ACC112 (cell line): ENCODE results near the gene MDFIC.

ENCODE experiments used
- H2AFZ ChIP-seq: fragments of 200-600 bp; sonication (generic); one replicate; pipeline ENCODE4 v1.6.0; 2017; ENCODE audit warnings: antibody characterized with exemption, low read length; ENCODE audit not compliant: unreplicated experiment
- H3K27ac ChIP-seq: fragments of 200-600 bp; sonication (generic); 2 replicates; pipeline ENCODE4 v1.5.1; 2014; ENCODE audit warnings: low read depth, mild to moderate bottlenecking, antibody characterized with exemption, low read length, moderate library complexity
- H3K27me3 ChIP-seq: fragments of 200-600 bp; sonication (generic); 2 replicates; pipeline ENCODE4 v1.6.1; 2014; ENCODE audit warnings: mild to moderate bottlenecking, antibody characterized with exemption, low read length, moderate library complexity, mixed read lengths; ENCODE audit not compliant: insufficient read depth
- H3K36me3 ChIP-seq: fragments of 200-600 bp; sonication (generic); 2 replicates; pipeline ENCODE4 v1.6.1; 2016; ENCODE audit warnings: mild to moderate bottlenecking, antibody characterized with exemption, low read length, moderate library complexity, mixed read lengths; ENCODE audit not compliant: insufficient read depth
- H3K4me1 ChIP-seq: fragments of 200-600 bp; sonication (generic); one replicate; pipeline ENCODE4 v1.6.1; 2016; ENCODE audit warnings: low read length, mixed read lengths; ENCODE audit not compliant: insufficient read depth, unreplicated experiment, control insufficient read depth
- H3K4me3 ChIP-seq: fragments of 200-600 bp; sonication (generic); 2 replicates; pipeline ENCODE4 v1.5.1; 2014; ENCODE audit warnings: mild to moderate bottlenecking, low read depth, low read length
- H3K79me2 ChIP-seq: fragments of 200-600 bp; sonication (generic); one replicate; pipeline ENCODE4 v1.6.0; 2016; ENCODE audit warnings: low read length; ENCODE audit not compliant: control insufficient read depth, unreplicated experiment, insufficient read depth

Gene MDFIC

GRCh38 chr7:114937446-114937845, 15.6 kb downstream of the MDFIC start:
- Histone ChIP-seq H3K36me3 (no peaks in the 10 kb centered on the region), H3K27ac (no peak overlapping the region), H3K79me2 (peaks cover 68% of the 10 kb centered on the region), H3K4me1 (peaks cover 46% of the 10 kb centered on the region), H3K4me3 (no peak overlapping the region), H3K27me3 (no peaks in the 10 kb centered on the region), H2AFZ (no peak overlapping the region)

GRCh38 chr7:114938785-114939184, 16.9 kb downstream of the MDFIC start:
- Histone ChIP-seq H3K27me3 (no peaks in the 10 kb centered on the region), H3K4me3 (no peak overlapping the region), H3K4me1 (peaks cover 39% of the 10 kb centered on the region), H3K27ac (peak overlapping the region; percentile 35), H2AFZ (no peak overlapping the region), H3K36me3 (no peaks in the 10 kb centered on the region), H3K79me2 (peaks cover 59% of the 10 kb centered on the region)

- Histone ChIP-seq H3K27me3 (no peaks in the 10 kb centered on the region), H3K4me3 (no peak overlapping the region), H3K36me3 (no peaks in the 10 kb centered on the region), H3K79me2 (peaks cover 51% of the 10 kb centered on the region), H2AFZ (no peak overlapping the region), H3K4me1 (peaks cover 39% of the 10 kb centered on the region), H3K27ac (peak overlapping the region; percentile 35)
Measured at GRCh38 chr7:114939484-114940097, 17.7 kb downstream of the MDFIC start.

- Histone ChIP-seq H3K27me3 (no peaks in the 10 kb centered on the region), H3K4me3 (no peak overlapping the region), H3K27ac (no peak overlapping the region), H3K4me1 (peaks cover 36% of the 10 kb centered on the region), H3K79me2 (peaks cover 46% of the 10 kb centered on the region), H2AFZ (no peak overlapping the region), H3K36me3 (no peaks in the 10 kb centered on the region)
Measured at GRCh38 chr7:114940220-114940619, 18.3 kb downstream of the MDFIC start.

- H3K4me3 ChIP-seq = no peak overlapping the region
- H3K36me3 ChIP-seq = no peaks in the 10 kb centered on the region
- H3K4me1 ChIP-seq = peaks cover 38% of the 10 kb centered on the region
- H3K79me2 ChIP-seq = peaks cover 33% of the 10 kb centered on the region
- no peak overlapping the region for H2AFZ ChIP-seq
- H3K27me3 ChIP-seq = no peaks in the 10 kb centered on the region
- H3K27ac ChIP-seq = no peak overlapping the region
Measured at GRCh38 chr7:114941692-114942091, 19.8 kb downstream of the MDFIC start.

GRCh38 chr7:114942446-114943175, 20.7 kb downstream of the MDFIC start:
- H3K79me2 ChIP-seq = peaks cover 26% of the 10 kb centered on the region
- no peaks in the 10 kb centered on the region for H3K27me3 ChIP-seq
- no peak overlapping the region for H3K27ac ChIP-seq
- no peak overlapping the region for H2AFZ ChIP-seq
- H3K4me3 ChIP-seq = no peak overlapping the region
- H3K36me3 ChIP-seq = no peaks in the 10 kb centered on the region
- peaks cover 38% of the 10 kb centered on the region for H3K4me1 ChIP-seq

- Histone ChIP-seq H3K4me1 (peaks cover 35% of the 10 kb centered on the region), H3K36me3 (no peaks in the 10 kb centered on the region), H2AFZ (no peak overlapping the region), H3K27ac (peak overlapping the region; percentile 88), H3K4me3 (no peak overlapping the region), H3K79me2 (peaks cover 30% of the 10 kb centered on the region), H3K27me3 (no peaks in the 10 kb centered on the region)
Measured at GRCh38 chr7:114943530-114943929, 21.6 kb downstream of the MDFIC start.

GRCh38 chr7:114943953-114944744, 22.3 kb downstream of the MDFIC start:
- Histone ChIP-seq H3K27me3 (no peaks in the 10 kb centered on the region), H3K36me3 (no peaks in the 10 kb centered on the region), H3K27ac (peak overlapping the region; percentile 88), H2AFZ (peak overlapping the region; percentile 18), H3K4me1 (peaks cover 29% of the 10 kb centered on the region), H3K79me2 (peaks cover 30% of the 10 kb centered on the region), H3K4me3 (peak overlapping the region; percentile 59)

GRCh38 chr7:114944745-114945625, 23.1 kb downstream of the MDFIC start:
- Histone ChIP-seq H2AFZ (peak overlapping the region; percentile 18), H3K27ac (peak overlapping the region; percentile 88), H3K36me3 (no peaks in the 10 kb centered on the region), H3K27me3 (no peaks in the 10 kb centered on the region), H3K4me3 (peak overlapping the region; percentile 59), H3K79me2 (peaks cover 24% of the 10 kb centered on the region), H3K4me1 (peaks cover 21% of the 10 kb centered on the region)

- no peak overlapping the region for H3K27ac ChIP-seq
- no peaks in the 10 kb centered on the region for H3K36me3 ChIP-seq
- H3K79me2 ChIP-seq = peaks cover 7% of the 10 kb centered on the region
- no peak overlapping the region for H3K4me3 ChIP-seq
- H3K27me3 ChIP-seq = no peaks in the 10 kb centered on the region
- peaks cover 8% of the 10 kb centered on the region for H3K4me1 ChIP-seq
- no peak overlapping the region for H2AFZ ChIP-seq
Measured at GRCh38 chr7:114949231-114949630, 27.3 kb downstream of the MDFIC start.
